GM19438 (cell line): ENCODE results near the gene TUB.

ENCODE experiments used
- ATAC-seq: cut with Tn5 transposase; IDR thresholded peaks from one replicate; pipeline ENCODE4 v1.9.1; 2021; ENCODE audit warnings: low read depth; ENCODE audit not compliant: unreplicated experiment

Gene TUB

GRCh38 chr11:8043756-8044155 lies 37.3 kb upstream of the TUB start:
- no peak for ATAC-seq

GRCh38 chr11:8045839-8046238 lies 35.2 kb upstream of the TUB start:
- no peak for ATAC-seq

DNA sequence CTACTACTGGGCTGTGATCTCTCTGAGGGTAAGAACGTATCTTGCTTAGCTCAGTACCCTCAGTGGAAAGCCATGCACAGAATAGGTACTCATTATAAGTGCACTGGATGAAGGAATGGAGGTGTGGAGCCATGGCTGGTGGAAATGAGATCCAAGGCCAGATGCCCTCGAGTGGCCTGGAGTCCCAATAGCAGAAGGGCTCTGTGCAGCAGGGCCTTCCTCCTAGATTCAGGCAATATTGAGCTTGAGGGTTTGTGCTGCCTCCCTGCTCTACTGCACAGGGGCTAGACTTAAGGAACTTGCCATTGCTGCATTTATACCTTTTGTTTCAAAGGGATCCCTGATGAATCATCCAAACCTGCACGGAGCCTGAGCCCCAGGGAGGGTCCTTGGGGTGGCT lies 33.6 kb upstream of the TUB start:
- no peak for ATAC-seq

DNA sequence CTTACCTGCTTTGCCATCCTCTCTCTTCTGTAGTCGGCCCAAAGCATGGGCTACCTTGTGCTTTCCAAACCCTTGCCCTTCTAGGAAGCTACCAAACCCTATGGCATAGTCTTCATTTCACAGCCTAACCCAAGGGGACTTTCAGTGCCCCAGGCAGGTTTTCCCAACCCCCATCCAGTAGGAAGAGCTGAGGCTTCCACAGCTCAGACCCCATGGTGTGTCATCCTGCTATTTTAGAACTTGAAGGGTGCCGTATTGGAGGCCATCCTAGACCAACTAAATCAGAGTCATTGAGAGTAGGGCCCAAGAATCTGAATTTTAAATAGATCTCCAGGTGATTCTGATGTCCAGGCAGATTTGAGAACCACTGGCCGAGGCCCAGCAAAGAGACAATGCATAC lies 31.9 kb upstream of the TUB start:
- no peak for ATAC-seq

DNA sequence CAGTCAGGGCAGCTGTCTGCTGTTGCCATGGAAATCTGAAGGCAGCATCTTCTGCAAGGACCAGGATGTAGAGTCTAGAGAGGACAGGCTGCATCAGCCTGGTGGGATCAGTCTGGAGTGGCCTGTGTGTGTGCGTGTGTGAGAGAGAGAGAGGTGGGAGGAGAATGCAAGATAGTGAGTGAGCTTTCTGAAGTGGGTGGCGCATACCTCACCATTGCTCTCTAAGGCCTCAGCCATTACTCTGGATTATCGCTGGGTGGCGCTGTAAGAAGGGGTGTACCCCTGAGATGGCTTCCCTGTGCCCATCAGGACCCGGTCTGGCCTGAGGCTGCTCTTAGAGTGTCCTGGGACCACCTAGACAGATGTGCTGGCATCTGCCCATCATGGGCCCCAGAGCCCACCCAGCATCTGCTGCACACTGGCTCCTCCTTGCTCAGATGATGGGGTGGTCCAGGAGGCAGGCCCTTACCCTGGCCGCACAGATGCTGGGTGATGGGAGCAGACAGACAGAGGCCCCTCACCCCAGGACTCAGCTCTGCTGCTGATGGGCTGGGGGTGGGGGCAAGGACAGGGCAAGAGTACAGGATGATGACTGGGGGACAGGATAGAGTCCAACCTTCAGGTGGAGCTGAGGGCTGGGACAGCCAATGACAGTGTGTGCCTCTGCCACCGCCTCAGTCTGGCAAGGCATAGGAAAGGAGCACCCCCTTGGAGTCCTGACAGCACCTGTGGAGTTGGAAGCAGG lies 25.7 kb upstream of the TUB start:
- no peak for ATAC-seq

DNA sequence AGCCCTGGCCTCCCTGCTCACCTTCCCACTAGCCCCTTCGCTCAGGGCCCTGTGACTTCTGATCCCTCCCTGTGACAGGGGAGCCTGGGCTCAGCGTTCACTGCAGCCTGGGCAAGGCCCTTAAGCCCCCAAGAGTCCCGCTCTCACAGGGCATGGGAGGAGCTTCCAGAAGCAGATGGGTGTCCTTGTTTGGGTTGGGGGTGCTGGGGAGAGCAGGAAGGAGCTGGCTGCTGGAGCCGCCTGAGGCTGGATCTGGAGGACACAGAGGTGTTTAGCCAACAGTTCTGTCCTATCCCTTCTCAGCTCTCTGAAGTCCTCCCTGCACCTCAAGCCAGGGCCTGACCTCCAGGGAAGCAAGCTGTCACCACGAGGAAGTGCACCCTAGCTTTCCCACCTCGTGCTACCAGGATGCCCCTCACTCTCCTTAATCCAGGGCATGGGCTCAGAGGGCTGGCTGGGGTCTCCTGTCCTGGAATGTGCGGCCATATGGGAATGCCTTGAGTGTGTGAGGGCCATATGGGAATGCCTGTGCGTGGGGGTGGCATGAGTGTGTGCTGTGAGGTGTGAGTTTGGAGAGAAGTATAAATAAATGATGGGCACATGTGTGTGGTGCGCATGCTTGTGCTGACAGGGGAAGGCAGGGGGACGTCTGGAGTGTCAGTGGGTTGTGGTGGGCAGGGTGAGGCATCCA lies 25.0 kb upstream of the TUB start:
- no peak for ATAC-seq

DNA sequence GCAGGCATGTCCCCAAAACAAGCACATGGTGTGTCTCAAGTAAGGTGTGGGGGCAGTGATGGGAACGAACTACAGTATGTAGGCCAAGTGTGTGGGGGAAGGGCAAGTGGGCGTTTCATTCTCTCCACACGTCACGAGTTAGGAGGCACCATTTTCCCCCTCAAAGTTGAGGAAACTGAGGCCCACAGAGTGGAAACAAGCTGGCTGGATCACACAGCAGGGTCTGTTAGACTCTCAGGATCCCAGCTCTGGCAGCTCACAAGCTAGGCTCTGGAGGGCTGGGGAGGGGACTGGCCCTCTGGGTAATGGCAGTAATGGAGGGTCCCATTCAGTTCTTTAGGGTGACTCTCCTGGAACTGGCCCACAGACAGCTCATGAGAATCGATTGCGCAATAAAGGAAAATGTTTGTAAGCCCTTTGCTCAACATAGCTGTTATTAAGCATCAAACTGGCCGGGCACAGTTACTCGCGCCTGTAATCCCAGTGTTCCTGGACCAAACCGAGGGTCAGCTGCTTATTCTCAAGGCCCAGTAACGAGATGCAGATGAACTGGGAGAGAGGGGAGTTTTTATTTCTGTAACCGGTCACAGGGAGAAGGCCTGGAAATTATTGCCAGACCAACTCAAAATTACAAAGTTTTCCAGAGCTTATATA lies 24.1 kb upstream of the TUB start:
- ATAC-seq: no peak

- no peak for ATAC-seq
These were observed 22.8 kb upstream of the TUB start for GRCh38 chr11:8058216-8058615.

GRCh38 chr11:8059030-8059429 lies 22.0 kb upstream of the TUB start:
- no peak for ATAC-seq

DNA sequence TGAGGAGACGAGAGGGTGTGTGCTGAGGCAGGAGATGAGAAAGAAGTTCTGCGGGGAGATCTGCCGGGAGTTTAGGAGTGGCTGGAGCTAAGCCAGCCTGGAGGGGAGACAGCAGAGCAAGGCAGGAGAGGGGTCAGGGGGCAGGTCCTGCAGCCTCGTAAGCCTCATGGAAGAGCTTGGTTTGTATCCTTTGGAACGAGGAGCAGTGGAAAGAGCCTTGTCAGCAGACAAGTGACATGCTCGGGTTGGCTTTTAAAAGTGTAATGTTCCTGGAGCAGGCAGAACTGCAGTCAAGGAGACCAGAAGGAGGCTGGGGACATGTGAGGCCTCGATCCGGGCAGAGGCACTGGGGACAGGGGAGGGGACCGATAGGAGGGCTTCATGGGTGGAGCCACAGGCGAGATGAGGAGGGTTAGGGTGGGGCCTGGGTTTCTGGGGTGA lies 21.4 kb upstream of the TUB start:
- ATAC-seq: no peak

- no peak for ATAC-seq
These were observed 20.8 kb upstream of the TUB start for GRCh38 chr11:8060146-8060719.

DNA sequence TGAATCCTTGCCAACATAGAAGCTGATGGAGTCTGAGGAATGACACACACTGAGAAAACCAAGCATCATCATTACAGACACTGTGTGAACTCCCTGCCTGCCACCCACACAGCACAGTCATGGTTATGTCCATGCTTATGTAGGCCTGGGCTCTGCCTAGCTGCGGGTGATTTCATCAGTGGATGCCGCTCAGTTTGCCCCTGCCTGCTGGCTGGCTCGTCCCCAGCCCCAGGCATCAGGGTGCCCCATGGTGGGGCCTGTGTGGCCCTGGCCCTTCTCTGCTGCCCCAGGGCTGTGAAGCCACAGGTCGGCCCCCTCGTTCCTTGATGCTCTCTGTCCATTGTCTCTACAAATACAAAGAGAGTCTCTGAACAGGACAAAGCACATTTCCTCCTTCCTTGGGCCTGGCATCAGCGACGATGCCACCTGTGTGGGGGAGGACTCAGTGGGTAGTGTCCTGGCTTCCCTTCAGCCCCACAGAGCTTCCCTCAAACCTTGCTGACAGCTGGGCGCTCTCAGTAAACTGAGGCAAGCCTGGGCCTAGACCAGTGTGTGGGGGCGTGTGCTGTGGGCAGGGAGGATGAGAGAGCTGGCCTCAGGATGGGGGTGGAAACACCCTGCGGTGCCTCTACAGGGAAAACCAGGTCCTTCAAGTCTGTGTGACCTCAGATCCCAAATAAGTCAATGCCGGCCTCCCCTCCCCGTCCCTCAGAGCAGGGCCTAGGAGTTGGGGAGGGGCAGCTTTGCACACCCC lies 20.0 kb upstream of the TUB start:
- ATAC-seq: no peak

- ATAC-seq: no peak
These were observed 19.2 kb upstream of the TUB start for GRCh38 chr11:8061555-8062428.

GRCh38 chr11:8062781-8063257 lies 18.2 kb upstream of the TUB start:
- ATAC-seq: no peak

DNA sequence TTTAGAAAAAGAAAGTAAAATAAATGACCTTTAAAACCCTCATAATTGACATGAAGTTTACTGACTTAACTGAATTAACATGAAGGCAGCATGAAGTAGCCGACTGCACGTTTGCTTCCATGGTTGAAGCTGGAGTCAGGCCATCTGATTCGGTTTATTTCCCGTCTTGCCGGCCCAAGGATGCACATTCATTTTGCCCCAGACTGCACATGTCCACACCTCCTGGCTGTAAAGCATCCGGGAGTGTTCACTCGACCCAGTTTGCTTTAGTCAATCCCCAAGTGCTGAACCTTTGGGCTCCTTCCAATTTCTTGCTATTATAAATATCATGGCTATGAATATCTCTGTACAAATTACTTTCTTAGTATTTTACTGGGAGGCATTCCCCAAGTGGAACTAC lies 17.7 kb upstream of the TUB start:
- ATAC-seq: no peak

DNA sequence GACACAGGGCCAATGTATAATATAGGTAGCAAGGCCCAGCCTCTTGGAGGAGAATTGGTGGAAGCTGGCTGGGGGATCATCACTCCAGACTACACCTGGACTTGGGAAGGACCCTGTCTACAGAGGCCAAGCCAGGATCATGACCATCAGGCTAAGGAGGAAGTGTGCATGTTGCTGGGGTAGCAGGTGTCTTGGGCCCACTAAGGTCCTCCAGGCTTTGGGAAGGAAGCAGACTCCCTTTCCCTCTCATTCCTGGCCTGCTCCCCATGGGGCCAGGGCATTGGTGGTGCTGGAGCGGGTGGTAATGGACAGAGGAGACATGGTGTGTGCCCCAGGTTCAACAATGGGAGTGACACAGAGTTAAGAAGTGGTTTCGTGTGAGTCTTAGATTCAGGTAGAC lies 16.0 kb upstream of the TUB start:
- ATAC-seq: no peak

- ATAC-seq: no peak
These were observed 14.7 kb upstream of the TUB start for GRCh38 chr11:8066036-8066910.

- ATAC-seq: no peak
These were observed 14.0 kb upstream of the TUB start for GRCh38 chr11:8066911-8067455.
